ENCODE measurements around the gene ITSN1. TPM values are rescaled to one million over a fixed set of nuclear protein-coding genes. Genes with fewer than 3 reads are reported as not detected.

Gene ITSN1
- polyA plus RNA-seq, 3 donors, result 41.7 to 57.8 (median 52.6) TPM

DNA sequence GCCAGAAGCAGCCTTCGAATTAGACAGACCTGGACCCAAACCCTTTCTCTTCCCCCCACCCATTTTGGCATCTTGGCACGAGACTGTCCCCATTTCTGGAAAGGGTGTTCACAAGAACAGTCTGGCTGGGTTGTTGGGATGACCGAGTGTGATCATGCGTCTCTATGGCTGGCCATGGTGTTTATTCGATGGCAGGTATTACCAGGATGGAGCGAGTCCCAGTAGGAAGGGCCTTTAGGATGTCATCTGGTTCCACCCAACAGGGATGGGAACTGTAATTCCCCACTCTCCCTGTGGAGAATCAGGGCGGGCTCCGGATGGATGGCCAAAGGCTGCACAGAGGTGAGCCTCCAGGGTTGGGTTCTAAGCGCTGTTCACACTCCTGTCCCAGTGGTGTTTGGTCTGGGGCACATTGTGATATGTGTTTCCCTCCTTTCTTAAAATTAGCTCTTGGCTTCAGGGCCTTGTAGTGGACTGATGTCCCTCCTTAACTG is 306.7 kb downstream of the ITSN1 start:
- no peak for DNase-seq

Other genes starting within 250 kb of the ITSN1 start
- 10 to 100 TPM; 78.6 to 83.0 (median 81.3) TPM for gene IFNGR2, start 239.1 kb upstream of the ITSN1 start, polyA plus RNA-seq (ENCODE audit: insufficient read length in 3 of 3)
- gene TMEM50B, start 162.5 kb upstream of the ITSN1 start, polyA plus RNA-seq (ENCODE audit: insufficient read length in 3 of 3), result 10 to 100 TPM; 45.8 to 94.5 (median 53.6) TPM
- gene DNAJC28, start 150.8 kb upstream of the ITSN1 start, polyA plus RNA-seq (ENCODE audit: insufficient read length in 3 of 3), result 1 to 10 TPM; 4.6 to 7.2 (median 4.9) TPM
- gene GART, start 100.4 kb upstream of the ITSN1 start, polyA plus RNA-seq (ENCODE audit: insufficient read length in 3 of 3), result 10 to 100 TPM; 64.6 to 83.2 (median 83.0) TPM
- 100 to 1,000 TPM; 306 to 376 (median 359) TPM for gene SON, start 99.5 kb upstream of the ITSN1 start, polyA plus RNA-seq (ENCODE audit: insufficient read length in 3 of 3)
- gene DONSON, start 53.8 kb upstream of the ITSN1 start, polyA plus RNA-seq (ENCODE audit: insufficient read length in 3 of 3), result 10 to 100 TPM; 32.0 to 41.4 (median 40.2) TPM
- gene CRYZL1, start 760 bp upstream of the ITSN1 start, polyA plus RNA-seq (ENCODE audit: insufficient read length in 3 of 3), result 10 to 100 TPM; 56.3 to 73.7 (median 67.9) TPM